Peyer's patch (tissue), 4 donors: ENCODE data around the gene STARD3NL.

ENCODE experiments used
- CTCF ChIP-seq, 6 experiments: fragments of 450-650 bp in 4 of 6; fragments of 200-600 bp in 2 of 6; sonication (generic) in 1 of 6; IDR thresholded peaks; one replicate each; pipeline ENCODE4 v1.5.1; 2017 to 2019; ENCODE audit warnings: antibody characterized with exemption in 6 of 6, mild to moderate bottlenecking in 3 of 6, moderate library complexity in 1 of 6
- POLR2A ChIP-seq, 2 donors: fragments of 450-650 bp; IDR thresholded peaks; one replicate each; pipeline ENCODE4 v1.5.1; 2017; ENCODE audit warnings: antibody characterized with exemption in 2 of 2, mild to moderate bottlenecking in 2 of 2, moderate library complexity in 2 of 2

DNA sequence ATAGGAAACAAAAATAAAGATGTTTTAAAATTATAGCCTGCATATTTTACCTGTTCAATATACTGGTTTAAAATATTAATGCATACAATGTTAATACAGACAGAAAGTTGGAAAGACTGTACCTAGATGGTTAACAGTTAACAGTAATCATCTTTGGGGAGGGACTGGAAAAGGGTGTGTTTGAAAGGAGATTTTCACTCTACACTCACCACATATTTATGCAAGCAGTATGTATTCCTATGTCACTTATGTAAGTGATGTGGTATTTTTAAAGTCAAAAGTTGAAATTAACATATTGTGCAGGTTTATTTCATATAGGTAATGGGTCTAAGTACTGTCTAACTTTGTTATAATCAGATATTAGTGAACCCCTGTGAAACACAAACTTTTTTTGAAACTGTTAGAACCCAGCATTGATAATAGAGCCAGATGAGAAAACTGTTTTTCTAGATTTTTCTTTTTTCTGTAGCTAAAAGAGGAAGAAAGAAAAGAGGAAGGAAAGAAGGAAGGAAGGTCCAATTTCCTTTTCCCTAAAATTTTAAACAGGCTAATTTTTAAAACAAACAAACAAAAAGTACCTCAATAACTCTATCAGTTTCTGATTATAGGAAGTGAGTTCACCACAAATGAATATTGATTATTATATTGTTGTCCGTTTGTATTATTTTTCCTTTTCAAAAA, 9.0 kb upstream of the STARD3NL start:
- TF ChIP-seq CTCF (IDR thresholded peaks at IDR 0.05) (no peak), POLR2A (IDR thresholded peaks at IDR 0.05) (no peak)
